Stimulated activated CD8-positive, alpha-beta memory T cell treated with anti-CD3 and anti-CD28 coated beads, Interleukin-7, amount 100 ng/mL, for 24 hours (primary cell): ENCODE results near the gene MICAL2.

Source experiments
- DNase-seq: peaks from one replicate; pipeline ENCODE4 v3.0.0-alpha.2; 2020; ENCODE audit warnings: low read depth

Gene MICAL2

GRCh38 chr11:12271826-12272366 lies 161.5 kb downstream of the MICAL2 start:
- no peak for DNase-seq

- DNase-seq, result no peak
These were observed 162.6 kb downstream of the MICAL2 start for GRCh38 chr11:12272821-12273617.

GRCh38 chr11:12273618-12273995 lies 163.2 kb downstream of the MICAL2 start:
- no peak for DNase-seq

- DNase-seq, result no peak
These were observed 163.7 kb downstream of the MICAL2 start for GRCh38 chr11:12274056-12274455.

- DNase-seq, result no peak
These were observed 164.3 kb downstream of the MICAL2 start for GRCh38 chr11:12274558-12275197.

GRCh38 chr11:12275818-12276217 lies 165.4 kb downstream of the MICAL2 start:
- DNase-seq, result no peak

GRCh38 chr11:12276356-12276755 lies 166.0 kb downstream of the MICAL2 start:
- DNase-seq, result no peak

- DNase-seq, result no peak
These were observed 166.6 kb downstream of the MICAL2 start for GRCh38 chr11:12276831-12277475.

GRCh38 chr11:12278766-12279671 lies 168.6 kb downstream of the MICAL2 start:
- DNase-seq, result no peak

GRCh38 chr11:12279672-12280108 lies 169.3 kb downstream of the MICAL2 start:
- DNase-seq, result no peak

GRCh38 chr11:12280199-12280837 lies 169.9 kb downstream of the MICAL2 start:
- no peak for DNase-seq

GRCh38 chr11:12280838-12281565 lies 170.6 kb downstream of the MICAL2 start:
- DNase-seq, result no peak

- DNase-seq, result peak; percentile 65
These were observed 171.4 kb downstream of the MICAL2 start for GRCh38 chr11:12281571-12282478.

- no peak for DNase-seq
These were observed 172.3 kb downstream of the MICAL2 start for GRCh38 chr11:12282676-12283075.

GRCh38 chr11:12284316-12285050 lies 174.1 kb downstream of the MICAL2 start:
- no peak for DNase-seq

GRCh38 chr11:12285106-12285505 lies 174.7 kb downstream of the MICAL2 start:
- DNase-seq, result no peak

- DNase-seq, result no peak
These were observed 175.4 kb downstream of the MICAL2 start for GRCh38 chr11:12285811-12286222.

GRCh38 chr11:12286606-12287005 lies 176.2 kb downstream of the MICAL2 start:
- no peak for DNase-seq

- DNase-seq, result no peak
These were observed 176.6 kb downstream of the MICAL2 start for GRCh38 chr11:12287009-12287373.
